NK-92 (cell line): ENCODE measurements around the gene KLF11.
"Not testable (repeated sequence)": the region's sequence is repeated elsewhere in the genome, so short reads cannot be mapped to it uniquely, and the experiment has no call there.

Experiments used
- DNase-seq: peaks from one replicate; lab custom pipeline; 2025; ENCODE audit not compliant: unreplicated experiment; lab: John Stamatoyannopoulos, UW

The KLF11 gene

DNA sequence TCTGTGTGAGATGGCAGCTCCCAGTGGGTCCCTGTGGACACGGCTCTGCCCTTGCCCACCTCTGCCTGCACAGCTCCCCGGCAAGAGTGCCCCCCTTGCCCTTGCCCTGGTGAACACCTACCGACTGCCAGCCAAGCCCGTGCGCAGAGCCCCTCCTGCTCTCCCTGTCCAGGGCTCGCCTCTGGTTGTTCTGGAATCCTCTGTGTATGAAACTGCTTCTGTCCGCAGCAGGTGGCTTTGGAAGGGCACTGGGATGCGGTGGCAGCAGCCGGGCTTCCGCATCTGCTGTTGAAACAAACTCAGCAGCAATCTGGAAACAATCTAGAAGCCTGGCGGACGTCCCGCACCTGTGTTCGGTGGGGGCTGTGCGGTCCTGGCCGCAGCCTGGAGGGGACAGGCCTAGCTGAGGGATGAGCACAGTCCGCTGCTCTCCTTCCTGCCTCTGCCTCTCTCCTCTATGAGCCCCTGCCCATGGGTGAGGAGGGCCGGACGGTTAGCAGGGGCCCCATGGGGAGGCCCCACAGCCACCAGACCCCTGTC is 34.0 kb upstream of the KLF11 start:
- no peak for DNase-seq

DNA sequence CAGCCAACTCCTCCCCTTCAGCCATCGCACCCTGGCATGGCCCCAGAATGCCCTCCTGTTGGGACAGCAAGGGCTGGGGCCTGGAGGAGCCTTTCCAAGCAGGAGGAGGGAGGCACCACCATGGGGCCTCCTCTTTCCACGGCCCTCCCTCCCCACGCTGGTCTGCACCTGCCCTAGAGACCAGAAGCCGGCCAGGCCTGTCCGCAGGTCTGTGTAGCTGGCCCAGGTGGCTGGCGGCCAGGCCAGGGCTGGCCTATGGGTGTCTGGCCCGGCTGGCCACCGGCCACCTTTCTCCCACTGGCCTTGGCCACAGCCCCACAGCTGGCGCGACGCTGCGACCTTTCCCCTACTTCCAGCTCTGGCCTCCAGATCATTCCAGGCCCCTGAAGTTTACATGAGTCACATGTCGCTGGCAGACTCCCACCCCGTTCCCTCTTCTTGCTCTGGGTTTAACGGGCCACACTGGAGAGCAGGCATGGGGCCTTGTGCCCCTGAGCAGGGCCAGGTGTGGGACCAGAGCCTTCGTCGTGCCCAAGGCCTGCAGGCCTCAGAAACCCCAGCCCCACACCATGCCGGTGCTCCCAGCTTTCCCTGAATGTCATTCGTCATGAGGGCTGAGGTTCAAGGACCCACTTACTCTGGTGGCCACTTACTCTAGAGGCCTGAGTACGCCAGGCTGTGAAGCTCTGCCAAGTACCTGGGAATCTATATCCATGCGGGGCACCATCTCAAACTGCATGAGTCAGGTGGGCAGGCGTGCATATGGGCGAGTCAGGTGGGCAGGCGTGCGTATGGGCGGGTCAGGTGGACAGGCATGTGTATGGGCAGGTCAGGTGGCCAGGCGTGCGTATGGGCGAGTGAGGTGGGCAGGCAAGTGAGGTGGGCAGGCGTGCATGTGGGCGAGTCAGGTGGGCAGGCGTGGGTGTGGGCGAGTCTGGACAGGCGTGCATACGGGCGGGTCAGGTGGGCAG is 33.3 kb upstream of the KLF11 start:
- DNase-seq = no peak

DNA sequence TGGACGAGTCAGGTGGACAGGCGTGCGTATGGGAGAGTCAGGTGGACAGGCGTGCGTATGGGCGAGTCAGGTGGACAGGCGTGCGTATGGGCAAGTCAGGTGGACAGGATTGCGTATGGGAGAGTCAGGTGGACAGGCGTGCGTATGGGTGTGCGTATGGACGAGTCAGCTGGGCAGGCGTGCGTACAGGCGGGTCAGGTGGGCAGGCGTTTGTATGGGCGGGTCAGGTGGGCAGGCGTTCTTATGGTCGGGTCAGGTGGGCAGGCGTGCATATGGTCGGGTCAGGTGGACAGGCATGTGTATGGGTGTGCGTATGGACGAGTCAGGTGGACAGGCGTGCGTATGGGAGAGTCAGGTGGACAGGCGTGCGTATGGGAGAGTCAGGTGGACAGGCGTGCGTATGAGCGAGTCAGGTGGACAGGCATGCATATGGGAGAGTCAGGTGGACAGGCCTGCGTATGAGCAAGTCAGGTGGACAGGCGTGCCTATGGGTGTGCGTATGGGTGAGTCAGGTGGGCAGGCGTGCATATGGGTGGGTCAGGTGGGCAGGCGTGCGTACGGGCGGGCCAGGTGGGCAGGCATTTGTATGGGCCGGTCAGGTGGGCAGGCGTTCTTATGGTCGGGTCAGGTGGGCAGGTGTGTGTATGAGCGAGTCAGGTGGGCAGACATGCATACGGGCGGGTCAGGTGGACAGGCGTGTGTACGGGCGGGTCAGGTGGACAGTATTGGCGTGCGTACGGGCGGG is 32.3 kb upstream of the KLF11 start:
- not testable (repeated sequence) for DNase-seq

DNA sequence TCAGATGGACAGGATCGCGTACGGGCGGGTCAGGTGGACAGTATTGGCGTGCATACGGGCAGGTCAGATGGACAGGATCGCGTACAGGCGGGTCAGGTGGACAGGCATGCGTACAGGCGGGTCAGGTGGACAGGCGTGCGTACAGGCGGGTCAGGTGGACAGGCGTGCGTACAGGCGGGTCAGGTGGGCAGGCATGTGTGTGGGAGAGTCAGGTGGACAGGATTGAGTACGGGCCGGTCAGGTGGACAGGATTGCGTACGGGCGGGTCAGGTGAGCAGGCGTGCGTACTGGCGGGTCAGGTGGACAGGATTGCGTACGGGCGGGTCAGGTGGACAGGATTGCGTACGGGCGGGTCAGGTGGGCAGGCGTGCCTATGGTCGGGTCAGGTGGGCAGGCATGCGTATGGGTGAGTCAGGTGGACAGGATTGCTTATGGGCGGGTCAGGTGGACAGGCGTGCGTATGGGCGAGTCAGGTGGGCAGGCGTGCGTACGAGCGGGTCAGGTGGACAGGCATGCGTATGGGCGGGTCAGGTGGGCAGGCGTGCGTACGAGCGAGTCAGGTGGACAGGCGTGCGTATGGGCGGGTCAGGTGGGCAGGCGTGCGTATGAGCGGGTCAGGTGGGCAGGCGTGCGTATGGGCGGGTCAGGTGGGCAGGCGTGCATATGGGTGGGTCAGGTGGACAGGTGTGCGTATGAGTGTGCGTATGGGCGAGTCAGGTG is 31.6 kb upstream of the KLF11 start:
- not testable (repeated sequence) for DNase-seq

DNA sequence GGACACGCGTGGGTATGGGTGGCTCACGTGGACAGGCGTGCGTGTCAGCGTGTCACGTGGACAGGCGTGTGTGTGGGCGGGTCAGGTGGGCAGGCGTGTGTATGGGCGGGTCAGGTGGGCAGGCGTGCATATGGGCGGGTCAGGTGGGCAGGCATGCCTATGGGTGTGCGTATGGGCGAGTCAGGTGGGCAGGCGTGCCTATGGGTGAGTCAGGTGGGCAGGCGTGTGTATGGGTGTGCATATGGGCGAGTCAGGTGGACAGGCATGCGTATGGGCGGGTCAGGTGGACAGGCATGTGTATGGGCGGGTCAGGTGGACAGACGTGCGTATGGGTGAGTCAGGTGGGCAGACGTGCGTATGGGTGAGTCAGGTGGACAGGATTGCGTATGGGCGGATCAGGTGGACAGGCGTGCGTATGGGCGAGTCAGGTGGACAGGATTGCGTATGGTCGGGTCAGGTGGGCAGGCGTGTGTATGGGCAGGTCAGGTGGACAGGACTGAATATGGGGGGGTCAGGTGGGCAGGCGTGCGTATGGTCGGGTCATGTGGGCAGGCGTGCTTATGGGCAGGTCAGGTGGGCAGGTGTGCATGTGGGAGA is 30.9 kb upstream of the KLF11 start:
- not testable (repeated sequence) for DNase-seq

DNA sequence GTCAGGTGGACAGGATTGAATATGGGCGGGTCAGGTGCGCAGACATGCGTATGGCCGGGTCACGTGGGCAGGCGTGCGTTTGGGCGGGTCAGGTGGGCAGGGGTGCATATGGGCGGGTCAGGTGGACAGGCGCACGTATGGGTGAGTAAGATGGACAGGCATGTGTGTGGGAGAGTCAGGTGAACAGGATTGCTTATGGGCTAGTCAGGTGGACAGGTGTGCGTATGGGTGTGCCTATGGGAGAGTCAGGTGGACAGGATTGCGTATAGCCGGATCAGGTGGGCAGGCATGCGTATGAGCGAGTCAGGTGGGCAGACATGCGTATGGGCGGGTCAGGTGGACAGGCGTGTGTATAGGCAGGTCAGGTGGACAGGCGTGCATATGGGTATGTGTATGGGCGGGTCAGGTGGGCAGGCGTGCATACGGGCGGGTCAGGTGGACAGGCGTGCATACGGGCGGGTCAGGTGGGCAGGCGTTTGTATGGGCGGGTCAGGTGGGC is 30.3 kb upstream of the KLF11 start:
- no peak for DNase-seq

DNA sequence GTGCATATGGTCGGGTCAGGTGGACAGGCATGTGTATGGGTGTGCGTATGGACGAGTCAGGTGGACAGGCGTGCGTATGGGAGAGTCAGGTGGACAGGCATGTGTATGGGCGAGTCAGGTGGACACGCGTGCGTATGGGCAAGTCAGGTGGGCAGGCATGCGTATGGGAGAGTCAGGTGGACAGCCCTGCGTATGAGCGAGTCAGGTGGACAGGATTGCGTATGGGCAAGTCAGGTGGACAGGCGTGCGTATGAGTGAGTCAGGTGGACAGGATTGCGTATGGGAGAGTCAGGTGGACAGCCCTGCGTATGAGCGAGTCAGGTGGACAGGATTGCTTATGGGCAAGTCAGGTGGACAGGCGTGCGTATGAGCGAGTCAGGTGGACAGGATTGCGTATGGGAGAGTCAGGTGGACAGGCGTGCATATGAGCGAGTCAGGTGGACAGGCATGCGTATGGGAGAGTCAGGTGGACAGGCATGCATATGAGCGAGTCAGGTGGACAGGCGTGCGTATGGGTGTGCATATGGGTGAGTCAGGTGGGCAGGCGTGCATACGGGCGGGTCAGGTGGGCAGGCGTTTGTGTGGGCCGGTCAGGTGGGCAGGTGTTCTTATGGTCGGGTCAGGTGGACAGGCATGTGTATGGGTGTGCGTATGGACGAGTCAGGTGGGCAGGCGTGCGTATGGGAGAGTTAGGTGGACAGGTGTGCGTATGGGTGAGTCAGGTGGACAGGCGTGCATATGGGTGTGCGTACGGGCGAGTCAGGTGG is 29.5 kb upstream of the KLF11 start:
- not testable (repeated sequence) for DNase-seq

DNA sequence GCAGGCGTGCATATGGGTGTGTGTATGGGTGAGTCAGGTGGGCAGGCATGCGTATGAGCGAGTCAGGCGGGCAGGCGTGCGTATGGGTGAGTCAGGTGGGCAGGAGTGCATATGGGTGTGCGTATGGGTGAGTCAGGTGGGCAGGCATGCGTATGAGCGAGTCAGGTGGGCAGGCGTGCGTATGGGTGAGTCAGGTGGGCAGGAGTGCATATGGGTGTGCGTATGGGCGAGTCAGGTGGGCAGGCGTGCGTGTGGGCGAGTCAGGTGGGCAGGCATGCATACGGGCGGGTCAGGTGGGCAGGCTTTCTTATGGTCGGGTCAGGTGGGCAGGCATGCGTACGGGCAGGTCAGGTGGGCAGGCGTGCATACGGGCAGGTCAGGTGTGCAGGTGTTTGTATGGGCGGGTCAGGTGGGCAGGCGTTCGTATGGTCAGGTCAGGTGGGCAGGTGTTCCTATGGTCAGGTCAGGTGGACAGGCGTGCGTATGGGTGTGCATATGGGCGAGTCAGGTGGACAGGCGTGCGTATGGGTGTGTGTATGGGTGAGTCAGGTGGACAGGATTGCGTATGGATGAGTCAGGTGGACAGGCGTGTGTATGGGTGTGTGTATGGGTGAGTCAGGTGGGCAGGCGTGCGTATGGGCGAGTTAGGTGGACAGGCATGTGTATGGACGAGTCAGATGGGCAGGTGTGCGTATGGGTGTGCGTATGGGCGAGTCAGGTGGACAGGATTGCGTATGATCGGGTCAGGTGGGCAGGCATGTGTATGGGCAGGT is 28.7 kb upstream of the KLF11 start:
- no peak for DNase-seq

DNA sequence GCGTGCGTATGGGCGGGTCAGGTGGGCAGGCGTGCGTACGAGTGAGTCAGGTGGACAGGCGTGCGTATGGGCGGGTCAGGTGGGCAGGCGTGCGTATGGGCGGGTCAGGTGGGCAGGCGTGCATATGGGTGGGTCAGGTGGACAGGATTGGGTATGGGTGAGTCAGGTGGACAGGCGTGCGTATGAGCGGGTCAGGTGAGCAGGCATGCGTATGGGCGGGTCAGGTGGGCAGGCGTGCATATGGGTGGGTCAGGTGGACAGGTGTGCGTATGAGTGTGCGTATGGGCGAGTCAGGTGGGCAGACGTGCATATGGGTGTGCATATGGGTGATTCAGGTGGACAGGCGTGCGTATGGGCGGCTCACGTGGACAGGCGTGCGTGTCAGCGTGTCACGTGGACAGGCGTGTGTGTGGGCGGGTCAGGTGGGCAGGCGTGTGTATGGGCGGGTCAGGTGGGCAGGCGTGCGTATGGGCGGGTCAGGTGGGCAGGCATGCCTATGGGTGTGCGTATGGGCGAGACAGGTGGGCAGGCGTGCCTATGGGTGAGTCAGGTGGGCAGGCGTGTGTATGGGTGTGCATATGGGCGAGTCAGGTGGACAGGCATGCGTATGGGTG is 27.9 kb upstream of the KLF11 start:
- not testable (repeated sequence) for DNase-seq

DNA sequence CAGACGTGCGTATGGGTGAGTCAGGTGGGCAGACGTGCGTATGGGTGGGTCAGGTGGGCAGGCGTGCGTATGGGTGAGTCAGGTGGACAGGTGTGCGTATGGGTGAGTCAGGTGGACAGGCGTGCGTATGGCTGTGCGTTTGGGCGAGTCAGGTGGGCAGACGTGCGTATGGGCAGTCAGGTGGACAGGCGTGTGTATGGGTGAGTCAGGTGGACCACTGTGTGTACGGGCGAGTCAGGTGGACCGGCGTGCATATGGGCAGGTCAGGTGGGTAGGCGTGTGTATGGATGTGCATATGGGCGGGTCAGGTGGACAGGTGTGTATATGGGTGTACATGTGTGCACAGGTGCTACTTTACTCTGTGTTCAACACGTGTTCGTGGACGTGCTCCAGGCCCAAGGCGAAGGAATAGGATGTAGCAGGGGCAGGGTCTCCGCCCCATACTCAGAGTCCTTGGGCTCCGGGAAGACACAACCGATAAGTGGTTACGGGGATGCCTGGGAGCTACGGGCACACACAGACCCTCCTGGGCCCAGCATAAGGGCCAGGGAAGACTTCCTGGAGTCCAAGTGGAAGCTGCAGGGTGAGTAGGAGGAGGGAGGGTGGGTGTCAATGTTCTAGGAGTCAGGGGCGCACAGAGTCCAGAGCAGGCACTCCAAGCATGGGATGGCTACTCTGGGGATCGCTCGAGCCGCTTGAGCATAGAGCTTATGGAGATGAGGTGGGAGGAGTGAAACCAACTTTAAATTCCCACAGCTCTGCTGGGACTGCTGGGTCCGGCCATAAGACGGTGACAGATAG is 27.1 kb upstream of the KLF11 start:
- no peak for DNase-seq

DNA sequence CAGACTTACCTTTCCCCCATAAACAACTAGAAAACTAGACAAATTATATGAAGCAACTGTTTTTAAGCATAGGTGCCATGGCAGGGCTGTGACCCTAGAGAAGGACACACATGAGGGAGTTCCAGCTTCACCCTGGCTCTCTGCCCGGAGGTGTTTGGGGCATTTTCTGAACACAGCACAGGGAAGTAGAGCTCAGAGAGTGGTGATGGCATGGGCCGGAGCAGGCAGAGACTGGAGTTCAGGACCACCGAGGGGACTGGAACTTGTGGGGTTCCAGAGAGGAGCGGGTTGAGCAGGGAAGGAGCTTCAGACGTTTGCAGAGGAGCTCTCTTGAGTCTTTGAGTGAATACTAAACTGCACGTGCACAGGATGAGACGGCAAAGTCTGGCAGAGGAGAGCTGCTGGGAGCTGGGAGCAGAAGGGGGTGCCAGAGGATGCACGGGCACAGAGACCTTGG is 26.5 kb upstream of the KLF11 start:
- DNase-seq = no peak

DNA sequence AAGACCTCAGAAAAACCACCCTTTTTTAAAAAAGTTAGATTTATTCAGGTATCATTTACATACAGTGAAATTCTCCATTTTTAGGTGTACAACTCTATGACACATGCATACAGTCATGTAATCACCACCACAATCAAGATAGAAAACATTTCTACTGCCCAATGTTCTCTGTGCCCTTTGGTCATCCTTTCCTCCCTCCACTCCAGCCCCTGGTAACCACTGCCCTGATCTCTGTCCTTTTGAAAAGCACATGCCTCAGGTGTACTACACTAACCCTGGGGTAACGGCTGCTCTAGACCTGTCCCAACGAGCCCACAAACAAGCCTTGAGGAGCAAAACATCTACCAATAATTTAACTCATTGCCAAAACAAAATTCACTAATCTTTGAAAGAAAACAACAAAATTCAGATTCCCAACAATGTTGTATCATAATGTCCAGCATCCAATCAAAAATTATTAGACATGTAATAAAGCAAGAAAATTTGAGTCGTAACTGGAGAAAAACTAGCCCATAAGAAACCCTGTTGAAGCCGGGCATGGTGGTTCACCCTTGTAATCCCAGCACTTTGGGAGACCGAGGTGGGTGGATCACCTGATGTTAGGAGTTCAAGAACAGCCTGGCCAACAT is 25.9 kb upstream of the KLF11 start:
- no peak for DNase-seq

DNA sequence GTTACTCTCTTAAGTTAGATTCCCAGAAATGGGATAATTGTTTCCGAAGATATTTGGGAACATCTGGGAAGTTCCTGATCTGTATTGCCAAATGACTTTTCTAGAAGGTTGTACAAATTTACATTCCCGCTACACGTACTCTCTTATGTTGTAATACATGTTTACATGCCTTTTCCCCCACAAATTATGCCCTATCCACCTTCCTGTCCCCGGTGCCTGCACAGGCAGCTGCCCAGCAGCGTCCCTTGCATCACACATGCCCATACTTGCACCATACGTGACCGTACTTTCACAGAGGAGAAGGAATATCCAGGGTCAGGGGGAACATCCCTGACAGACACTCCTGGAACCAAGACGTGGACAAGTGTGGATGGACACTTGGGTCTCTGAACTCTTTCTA is 24.2 kb upstream of the KLF11 start:
- no peak for DNase-seq

DNA sequence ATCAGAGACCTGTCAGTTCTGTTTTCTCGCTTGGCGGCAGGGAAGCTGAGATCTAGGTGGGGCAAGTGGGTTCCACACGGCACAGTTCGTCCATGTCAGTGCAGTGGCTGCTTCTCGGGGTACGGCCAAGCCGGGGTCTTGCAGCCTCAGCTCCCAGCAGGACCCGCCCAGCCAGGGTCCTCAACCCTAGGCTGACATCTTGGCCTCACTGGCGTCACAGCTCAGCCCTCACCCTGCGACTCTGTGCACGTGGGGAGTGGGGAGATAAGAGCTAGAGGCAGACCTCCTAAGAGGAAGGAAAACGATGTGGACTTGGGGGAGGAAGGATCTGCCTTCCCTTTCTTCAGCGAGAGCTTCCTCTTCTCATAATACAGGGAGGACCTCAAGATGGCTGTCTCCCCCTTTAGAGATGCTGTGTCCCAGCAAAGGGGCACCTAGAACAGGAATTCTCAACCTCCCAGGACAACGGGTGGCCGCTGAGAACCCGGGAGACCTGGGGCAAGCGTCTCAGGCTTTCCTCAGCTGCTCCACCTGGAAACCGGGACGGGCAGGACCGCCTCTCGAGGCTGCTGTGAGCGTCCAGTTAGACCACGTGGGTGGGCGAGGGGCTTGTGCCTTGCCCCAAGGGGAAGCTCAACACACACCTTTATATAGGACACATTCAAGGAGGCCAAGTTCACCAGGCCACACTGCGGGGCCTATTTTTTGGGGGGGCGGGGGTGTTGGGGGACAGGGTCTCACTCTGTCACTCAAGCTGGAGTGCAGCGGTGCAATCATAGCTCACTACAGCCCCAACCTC is 23.5 kb upstream of the KLF11 start:
- no peak for DNase-seq

DNA sequence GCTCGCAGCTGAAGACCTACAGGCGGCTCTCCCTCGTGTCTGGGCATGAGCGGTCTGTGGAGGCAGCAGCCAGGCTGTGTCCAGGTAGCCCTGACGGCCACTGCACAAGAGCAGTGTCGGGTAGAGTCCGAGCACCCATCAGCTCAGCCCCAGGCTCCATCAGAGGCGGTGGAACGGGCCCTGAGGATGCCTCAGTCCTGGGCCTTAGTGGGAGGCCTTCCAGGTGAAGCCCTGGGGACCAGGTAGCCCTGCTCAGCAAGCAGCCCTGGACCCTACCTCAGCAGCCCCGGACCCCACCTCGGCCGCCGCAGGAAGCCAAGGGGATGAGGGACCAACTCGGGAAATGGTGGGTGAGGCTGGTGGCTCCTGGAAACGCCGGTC is 21.3 kb upstream of the KLF11 start:
- no peak for DNase-seq

DNA sequence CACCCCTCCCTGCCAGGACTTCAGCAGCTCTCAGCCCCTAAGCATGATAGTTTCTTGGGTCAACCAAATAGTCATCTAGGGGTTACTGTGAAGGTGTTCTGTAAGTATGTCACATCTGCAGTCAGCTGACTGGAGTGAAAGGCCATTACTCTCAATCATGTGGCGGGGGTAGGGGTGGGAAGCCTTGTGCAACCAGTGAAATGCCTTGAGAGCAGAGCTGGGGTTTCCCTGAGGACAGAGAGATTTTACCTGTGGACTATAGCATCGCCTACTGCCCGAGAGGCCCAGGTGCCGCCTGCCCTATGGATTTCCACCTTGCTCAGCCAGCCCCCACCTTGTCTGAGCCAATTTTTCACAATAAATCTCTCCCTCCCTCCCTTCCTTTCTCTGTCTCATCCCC is 20.9 kb upstream of the KLF11 start:
- no peak for DNase-seq
